GM21717 (cell line): ENCODE results near the gene SERPINB2.

Source experiments
- ATAC-seq: cut with Tn5 transposase; IDR thresholded peaks from one replicate; pipeline ENCODE4 v1.9.1; 2021; ENCODE audit warnings: mild to moderate bottlenecking, moderate library complexity; ENCODE audit not compliant: unreplicated experiment

Gene SERPINB2

GRCh38 chr18:63887424-63887823 lies at the start of gene SERPINB2:
SERPINB2 (plus strand) TSS chr18:63887705; CDS start chr18:63891445, 3,740 bp downstream.
- ATAC-seq: no peak

- ATAC-seq: no peak
Measured at GRCh38 chr18:63843008-63843407, 44.5 kb upstream of the SERPINB2 start.

- no peak for ATAC-seq
Measured at GRCh38 chr18:63844254-63844653, 43.3 kb upstream of the SERPINB2 start.

GRCh38 chr18:63848159-63848558 lies 39.3 kb upstream of the SERPINB2 start:
- no peak for ATAC-seq

GRCh38 chr18:63850020-63850419 lies 37.5 kb upstream of the SERPINB2 start:
- no peak for ATAC-seq

GRCh38 chr18:63850636-63851035 lies 36.9 kb upstream of the SERPINB2 start:
- no peak for ATAC-seq

- ATAC-seq: no peak
Measured at GRCh38 chr18:63858456-63858855, 29.0 kb upstream of the SERPINB2 start.

GRCh38 chr18:63859781-63860475 lies 27.6 kb upstream of the SERPINB2 start:
- ATAC-seq: no peak

GRCh38 chr18:63860531-63860930 lies 27.0 kb upstream of the SERPINB2 start:
- ATAC-seq: no peak

GRCh38 chr18:63867368-63868125 lies 20.0 kb upstream of the SERPINB2 start:
- ATAC-seq: no peak

- no peak for ATAC-seq
Measured at GRCh38 chr18:63868546-63868945, 19.0 kb upstream of the SERPINB2 start.

GRCh38 chr18:63869374-63869773 lies 18.1 kb upstream of the SERPINB2 start:
- ATAC-seq: no peak

GRCh38 chr18:63869851-63870250 lies 17.7 kb upstream of the SERPINB2 start:
- ATAC-seq: no peak

GRCh38 chr18:63871836-63872235 lies 15.7 kb upstream of the SERPINB2 start:
- no peak for ATAC-seq

- ATAC-seq: no peak
Measured at GRCh38 chr18:63872586-63872985, 14.9 kb upstream of the SERPINB2 start.

- no peak for ATAC-seq
Measured at GRCh38 chr18:63878343-63878742, 9.2 kb upstream of the SERPINB2 start.

GRCh38 chr18:63878925-63879324 lies 8.6 kb upstream of the SERPINB2 start:
- ATAC-seq: no peak

- ATAC-seq: no peak
Measured at GRCh38 chr18:63879709-63880108, 7.8 kb upstream of the SERPINB2 start.

GRCh38 chr18:63881851-63882250 lies 5.7 kb upstream of the SERPINB2 start:
- no peak for ATAC-seq

- ATAC-seq: peak; percentile 42
Measured at GRCh38 chr18:63882333-63883141, 5.0 kb upstream of the SERPINB2 start.

- ATAC-seq: no peak
Measured at GRCh38 chr18:63883617-63884016, 3.9 kb upstream of the SERPINB2 start.
